ENCODE measurements around the gene CCR6. TPM values are rescaled to one million over a fixed set of nuclear protein-coding genes. Genes with fewer than 3 reads are reported as not detected.
A peak's percentile ranks its signal among the peaks of the same experiment; 100 is the strongest.

Gene CCR6
- total RNA-seq, 2 experiments from 2014 or later, result 0.10 to 0.35 TPM

- H3K4me2 ChIP-seq (ENCODE audit: low read length), result peak overlapping the region; percentile 66
- no TSS peak for BruUV-seq (replicated peaks)
- no peaks in the 10 kb centered on the region for H4K20me1 ChIP-seq (ENCODE audit: insufficient read depth, low read length)
- H3K4me1 ChIP-seq (ENCODE audit: insufficient read depth, low read length, poor library complexity, severe bottlenecking), result peaks cover 93% of the 10 kb centered on the region
- H3K9me2 ChIP-seq (ENCODE audit: insufficient read depth, low read length), result no peaks in the 10 kb centered on the region
- DNase-seq (ENCODE audit: low spot score), result no peak
- H3K4me3 ChIP-seq (ENCODE audit: low read depth, low read length, poor library complexity, severe bottlenecking), result no peak overlapping the region
- ChIA-PET POLR2A (interaction anchor here (0.6 to 10.2 kb wide), 9 partner anchors 14 to 92 kb away, joined by 3 to 96 read pairs (median 4); partner anchors contain the start of gene CCR6), CTCF (ENCODE audit: unreplicated experiment) (interaction anchor here (0.8 to 2.0 kb wide), 2 partner anchors 30 to 44 kb away, joined by 3 to 7 read pairs; partner anchors contain the start of gene CCR6)
- TF ChIP-seq EZH2phosphoT487 (IDR thresholded peaks at IDR 0.05; ENCODE audit: borderline replicate concordance, low read depth, low read length) (no peak), CTCF (conservative IDR thresholded peaks at IDR 0.05; ENCODE audit: low read length) (no peak)
- no peaks in the 10 kb centered on the region for H3K79me2 ChIP-seq (ENCODE audit: insufficient read depth, low read depth, low read length)
- peak overlapping the region; percentile 78 for H3K27ac ChIP-seq (ENCODE audit: low read depth, low read length, poor library complexity, severe bottlenecking)
- intact Hi-C loops (cut with micrococcal nuclease; ENCODE audit: unreplicated experiment), result loop anchor here (5.0 kb wide), 1 partner anchor 44 kb away; no protein-coding TSS in a partner anchor
- H3K9me3 ChIP-seq (ENCODE audit: low read length), result peaks cover 16% of the 10 kb centered on the region
- peaks cover 4% of the 10 kb centered on the region; the same call in 1 of the 2 replicates for H3K36me3 ChIP-seq (ENCODE audit: insufficient read depth, low read length)
- H2AFZ ChIP-seq (ENCODE audit: low read length), result no peak overlapping the region; the same call in 1 of the 2 replicates
Observed at GRCh38 chr6:167091805-167092107, 31.1 kb upstream of the CCR6 start.

GRCh38 chr6:167092672-167093339 lies 30.1 kb upstream of the CCR6 start:
- ChIA-PET POLR2A (interaction anchor here (0.7 to 10.2 kb wide), 4 partner anchors 11 to 29 kb away, joined by 3 to 96 read pairs (median 8); partner anchors contain the start of gene CCR6), CTCF (ENCODE audit: unreplicated experiment) (no interaction called here)
- no peaks in the 10 kb centered on the region; the same call in 1 of the 2 replicates for H3K36me3 ChIP-seq (ENCODE audit: insufficient read depth, low read length)
- H3K4me2 ChIP-seq (ENCODE audit: low read length), result peak overlapping the region; percentile 66
- intact Hi-C loops (cut with micrococcal nuclease; ENCODE audit: unreplicated experiment), result loop anchor here (5.0 kb wide), 1 partner anchor 46 kb away; no protein-coding TSS in a partner anchor
- DNase-seq (ENCODE audit: low spot score), result no peak
- BruUV-seq (replicated peaks), result no TSS peak
- H3K4me3 ChIP-seq (ENCODE audit: low read depth, low read length, poor library complexity, severe bottlenecking), result no peak overlapping the region
- peaks cover 92% of the 10 kb centered on the region for H3K4me1 ChIP-seq (ENCODE audit: insufficient read depth, low read length, poor library complexity, severe bottlenecking)
- peaks cover 6% of the 10 kb centered on the region; the same call in 1 of the 2 replicates for H3K9me3 ChIP-seq (ENCODE audit: low read length)
- no peaks in the 10 kb centered on the region for H3K79me2 ChIP-seq (ENCODE audit: insufficient read depth, low read depth, low read length)
- H4K20me1 ChIP-seq (ENCODE audit: insufficient read depth, low read length), result no peaks in the 10 kb centered on the region
- no peaks in the 10 kb centered on the region for H3K9me2 ChIP-seq (ENCODE audit: insufficient read depth, low read length)
- no peak for TF ChIP-seq CTCF (conservative IDR thresholded peaks at IDR 0.05; ENCODE audit: low read length)
- TF ChIP-seq EZH2phosphoT487 (IDR thresholded peaks at IDR 0.05; ENCODE audit: borderline replicate concordance, low read depth, low read length), result no peak
- no peak overlapping the region for H3K27ac ChIP-seq (ENCODE audit: low read depth, low read length, poor library complexity, severe bottlenecking)
- H2AFZ ChIP-seq (ENCODE audit: low read length), result peak overlapping the region; percentile 53; the same call in 1 of the 2 replicates

Data from OCI-LY7 (cell line).